Nephron (organoid): ENCODE results near the gene IL3RA.

Experiments
- H3K27ac Mint-ChIP-seq, 3 experiments: 2 replicates each; pipeline ENCODE4 v1.8.0; 2020; ENCODE audit warnings: mixed read lengths in 3 of 3, mild to moderate bottlenecking in 2 of 3, moderate library complexity in 1 of 3
- H3K27me3 Mint-ChIP-seq: 2 replicates; pipeline ENCODE4 v1.8.0; 2021; ENCODE audit warnings: low read depth, mild to moderate bottlenecking, moderate library complexity, mixed read lengths
- H3K36me3 Mint-ChIP-seq: 2 replicates; pipeline ENCODE4 v1.8.0; 2020; ENCODE audit warnings: low read depth, mixed read lengths
- H3K4me1 Mint-ChIP-seq: 2 replicates; pipeline ENCODE4 v1.8.0; 2020; ENCODE audit warnings: mixed read lengths
- H3K4me3 Mint-ChIP-seq, 3 experiments: 2 replicates each; pipeline ENCODE4 v1.8.0; 2020; ENCODE audit warnings: mild to moderate bottlenecking in 3 of 3, mixed read lengths in 3 of 3, moderate library complexity in 2 of 3
- H3K9me3 Mint-ChIP-seq: 2 replicates; pipeline ENCODE4 v1.8.0; 2020; ENCODE audit warnings: mixed read lengths
- TF ChIP-seq, protein P1 (sequence below), 3 experiments: fragments of 200-600 bp; sonication (generic); IDR thresholded peaks; one replicate each; pipeline ENCODE4 v1.5.0; 2021; ENCODE audit warnings: antibody characterized with exemption in 3 of 3; ENCODE audit not compliant: unreplicated experiment in 3 of 3

The IL3RA gene

DNA sequence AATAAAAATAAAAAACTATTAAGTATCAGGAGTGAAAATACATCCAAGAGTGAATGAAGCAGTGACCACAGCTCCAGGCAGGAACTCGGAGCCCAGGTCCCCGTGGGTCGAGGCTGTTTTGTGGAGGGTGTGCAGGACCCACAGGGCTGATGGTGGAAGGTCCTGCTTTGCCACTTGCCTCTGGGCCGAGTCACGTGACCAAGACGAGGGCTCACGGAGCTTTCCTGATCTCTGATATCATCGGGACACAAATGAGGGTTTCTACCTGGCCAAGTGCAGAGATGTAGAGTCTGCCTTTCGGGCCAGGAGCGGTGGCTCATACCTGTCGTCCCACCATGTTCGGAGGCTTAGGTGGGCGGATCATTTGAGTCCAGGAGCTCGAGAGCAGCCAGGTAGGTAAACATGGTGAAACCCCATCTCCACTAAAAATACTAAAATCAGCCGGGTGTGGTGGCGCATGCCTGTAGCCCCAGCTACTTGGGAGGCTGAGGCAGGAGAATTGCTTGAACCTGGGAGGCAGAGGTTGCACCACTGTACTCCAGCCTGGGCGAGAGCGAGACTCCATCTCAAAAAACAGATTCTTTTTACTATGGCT lies 48.2 kb downstream of the IL3RA start:
- peaks cover 4% of the 10 kb centered on the region for H3K27me3 Mint-ChIP-seq
- H3K4me3 Mint-ChIP-seq, result no peak overlapping the region
- no peak overlapping the region for H3K27ac Mint-ChIP-seq
- peaks cover 64% of the 10 kb centered on the region for H3K36me3 Mint-ChIP-seq
- peaks cover 6% of the 10 kb centered on the region for H3K4me1 Mint-ChIP-seq
- TF ChIP-seq, protein P1, sequence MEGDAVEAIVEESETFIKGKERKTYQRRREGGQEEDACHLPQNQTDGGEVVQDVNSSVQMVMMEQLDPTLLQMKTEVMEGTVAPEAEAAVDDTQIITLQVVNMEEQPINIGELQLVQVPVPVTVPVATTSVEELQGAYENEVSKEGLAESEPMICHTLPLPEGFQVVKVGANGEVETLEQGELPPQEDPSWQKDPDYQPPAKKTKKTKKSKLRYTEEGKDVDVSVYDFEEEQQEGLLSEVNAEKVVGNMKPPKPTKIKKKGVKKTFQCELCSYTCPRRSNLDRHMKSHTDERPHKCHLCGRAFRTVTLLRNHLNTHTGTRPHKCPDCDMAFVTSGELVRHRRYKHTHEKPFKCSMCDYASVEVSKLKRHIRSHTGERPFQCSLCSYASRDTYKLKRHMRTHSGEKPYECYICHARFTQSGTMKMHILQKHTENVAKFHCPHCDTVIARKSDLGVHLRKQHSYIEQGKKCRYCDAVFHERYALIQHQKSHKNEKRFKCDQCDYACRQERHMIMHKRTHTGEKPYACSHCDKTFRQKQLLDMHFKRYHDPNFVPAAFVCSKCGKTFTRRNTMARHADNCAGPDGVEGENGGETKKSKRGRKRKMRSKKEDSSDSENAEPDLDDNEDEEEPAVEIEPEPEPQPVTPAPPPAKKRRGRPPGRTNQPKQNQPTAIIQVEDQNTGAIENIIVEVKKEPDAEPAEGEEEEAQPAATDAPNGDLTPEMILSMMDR (IDR thresholded peaks at IDR 0.05; ENCODE audit: unreplicated experiment in 3 of 3), result no peak
- no peaks in the 10 kb centered on the region for H3K9me3 Mint-ChIP-seq

DNA sequence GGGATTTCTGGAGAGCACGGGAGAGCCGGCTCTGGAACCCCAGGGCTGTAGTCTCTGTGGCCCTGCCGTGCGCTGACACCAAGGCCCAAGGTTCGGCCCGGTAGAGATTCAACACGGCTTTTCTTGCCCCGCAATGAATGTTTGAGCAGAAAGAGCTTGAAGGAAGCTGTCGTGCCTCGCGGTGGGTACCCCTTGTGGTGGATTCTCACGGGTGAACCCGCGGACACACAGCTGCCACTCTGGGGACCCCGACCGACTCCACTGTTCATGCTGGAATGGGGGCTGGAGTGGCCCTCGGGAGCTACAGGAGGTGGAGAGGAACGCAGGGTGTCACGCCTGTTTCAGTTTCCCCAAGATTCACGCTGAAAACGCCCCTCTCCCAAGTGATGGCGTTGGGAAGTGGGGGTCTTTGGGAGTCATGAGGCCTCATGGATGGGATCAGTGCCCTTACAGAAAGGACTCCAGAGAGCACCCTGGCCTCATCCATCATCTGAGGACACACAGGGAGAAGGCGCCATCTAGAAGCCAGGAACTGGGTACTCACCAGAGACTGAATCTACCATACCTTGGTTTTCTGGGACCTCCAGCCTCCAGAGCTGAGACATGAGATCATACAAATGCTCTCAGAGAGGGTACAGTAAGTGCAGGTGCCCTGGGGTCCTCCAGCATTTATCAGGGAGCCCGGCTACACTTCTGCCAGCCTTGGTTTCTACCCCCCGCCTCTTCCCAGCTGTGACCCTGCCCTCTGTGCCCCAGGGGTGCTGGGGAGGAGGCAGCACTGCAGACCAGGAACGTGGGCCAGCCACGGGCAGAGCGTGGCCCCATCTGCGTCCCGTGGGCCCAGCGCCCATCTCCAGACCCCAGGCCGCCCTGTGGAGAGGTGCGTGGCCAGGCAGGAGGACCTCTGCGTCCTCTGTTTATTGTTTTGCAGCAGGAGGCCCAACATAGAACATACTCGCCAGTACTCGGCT lies 49.0 kb downstream of the IL3RA start:
- peaks cover 4% of the 10 kb centered on the region for H3K27me3 Mint-ChIP-seq
- peaks cover 6% of the 10 kb centered on the region for H3K4me1 Mint-ChIP-seq
- H3K9me3 Mint-ChIP-seq, result no peaks in the 10 kb centered on the region
- TF ChIP-seq, protein P1 (IDR thresholded peaks at IDR 0.05; ENCODE audit: unreplicated experiment in 3 of 3), result no peak
- H3K4me3 Mint-ChIP-seq, result no peak overlapping the region
- H3K36me3 Mint-ChIP-seq, result peaks cover 72% of the 10 kb centered on the region
- H3K27ac Mint-ChIP-seq, result no peak overlapping the region

DNA sequence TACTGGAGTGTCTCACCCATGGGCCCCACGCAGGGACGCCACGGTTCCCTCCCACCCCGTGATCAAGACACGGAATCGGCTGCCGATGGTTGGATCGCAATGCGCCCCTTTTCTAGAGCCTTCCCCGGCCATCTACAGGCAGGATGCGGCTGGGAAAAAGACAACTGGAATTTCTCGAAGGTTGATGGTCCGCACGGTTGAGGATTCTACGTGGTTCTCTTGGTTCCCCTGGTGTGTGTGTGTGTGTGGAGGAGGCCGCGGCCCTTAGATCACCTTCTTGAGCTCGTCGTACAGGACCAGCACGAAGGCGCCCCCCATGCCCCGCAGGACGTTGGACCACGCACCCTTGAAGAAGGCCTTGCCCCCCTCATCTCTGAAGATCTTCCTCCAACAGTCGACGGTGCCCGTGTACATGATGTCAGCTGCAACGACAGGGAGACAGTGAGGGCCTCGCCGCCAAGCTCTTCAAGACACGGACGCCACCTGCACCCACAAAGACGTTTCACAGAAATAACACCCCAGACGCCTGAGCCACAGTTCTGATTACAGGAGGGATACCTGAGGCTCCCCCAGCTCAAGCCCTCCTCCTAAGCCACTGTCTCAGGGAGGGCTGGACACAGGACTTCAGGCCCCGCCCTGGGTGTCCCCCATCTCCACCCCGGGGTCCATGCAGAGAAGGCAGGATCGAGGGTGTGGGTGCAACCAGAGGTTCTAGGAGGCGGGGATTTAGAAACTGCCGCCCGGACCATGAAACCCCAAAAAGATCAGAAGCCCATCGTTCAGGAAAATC lies 49.9 kb downstream of the IL3RA start:
- no peak overlapping the region for H3K27ac Mint-ChIP-seq
- TF ChIP-seq, protein P1 (IDR thresholded peaks at IDR 0.05; ENCODE audit: unreplicated experiment in 3 of 3), result no peak
- no peaks in the 10 kb centered on the region for H3K9me3 Mint-ChIP-seq
- H3K36me3 Mint-ChIP-seq, result peaks cover 80% of the 10 kb centered on the region
- peaks cover 6% of the 10 kb centered on the region for H3K4me1 Mint-ChIP-seq
- H3K4me3 Mint-ChIP-seq, result peak overlapping the region in 1 of 3 experiments; percentile 42
- peaks cover 4% of the 10 kb centered on the region for H3K27me3 Mint-ChIP-seq

DNA sequence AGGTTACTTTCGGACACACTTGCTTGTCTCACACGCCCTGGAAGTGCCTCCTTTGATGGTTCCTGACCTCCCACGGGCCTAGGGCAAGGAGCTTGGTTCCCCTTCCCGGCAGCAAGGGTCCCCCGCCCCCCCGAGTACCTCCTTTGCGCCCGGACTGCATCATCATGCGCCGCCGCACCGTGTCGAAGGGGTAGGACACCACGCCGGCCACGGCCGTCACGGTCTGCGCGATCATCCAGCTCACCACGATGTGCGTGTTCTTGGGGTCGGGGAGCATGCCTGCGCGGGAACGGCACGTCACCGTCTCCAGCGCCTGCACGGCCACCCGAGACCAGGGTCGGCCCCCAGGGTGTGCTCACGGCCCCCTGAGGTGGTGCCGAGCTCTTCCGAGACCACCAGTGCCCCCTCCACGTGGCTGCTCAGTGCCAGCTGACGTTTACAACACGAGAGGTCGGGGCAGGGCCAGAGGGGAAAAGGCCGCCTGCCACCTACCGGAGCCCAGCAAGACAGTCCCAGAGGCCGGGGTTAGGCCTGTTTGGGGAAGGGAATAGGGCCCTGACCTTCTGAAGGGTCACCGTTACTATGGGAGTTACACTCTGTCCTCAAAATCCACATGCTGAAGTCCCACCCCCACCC lies 50.7 kb downstream of the IL3RA start:
- TF ChIP-seq, protein P1 (IDR thresholded peaks at IDR 0.05; ENCODE audit: unreplicated experiment in 3 of 3), result no peak
- H3K9me3 Mint-ChIP-seq, result no peaks in the 10 kb centered on the region
- H3K4me1 Mint-ChIP-seq, result peaks cover 6% of the 10 kb centered on the region
- peak overlapping the region; percentile 68 to 79 (median 70) for H3K4me3 Mint-ChIP-seq
- peaks cover 4% of the 10 kb centered on the region for H3K27me3 Mint-ChIP-seq
- peaks cover 78% of the 10 kb centered on the region for H3K36me3 Mint-ChIP-seq
- H3K27ac Mint-ChIP-seq, result no peak overlapping the region

DNA sequence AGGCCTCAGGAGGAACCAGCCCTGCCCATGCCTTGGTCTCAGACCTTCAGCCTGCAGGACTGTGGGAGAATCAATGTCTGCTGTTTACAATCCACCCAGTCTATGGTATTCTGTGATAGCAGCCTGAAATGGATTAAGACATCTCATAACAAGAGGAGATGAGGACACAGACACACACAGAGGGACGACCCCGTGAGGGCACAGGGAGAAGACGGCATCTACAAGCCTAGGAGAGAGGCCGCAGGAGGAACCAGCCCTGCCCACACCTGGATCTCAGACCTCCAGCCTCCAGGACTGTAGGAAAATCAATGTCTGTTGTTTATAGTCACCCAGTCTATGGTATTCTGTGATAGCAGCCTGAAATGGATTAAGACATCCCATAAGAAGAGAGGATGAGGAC lies 52.1 kb downstream of the IL3RA start:
- H3K4me1 Mint-ChIP-seq, result peaks cover 9% of the 10 kb centered on the region
- peak overlapping the region; percentile 70 to 79 (median 75) for H3K4me3 Mint-ChIP-seq
- no peaks in the 10 kb centered on the region for H3K9me3 Mint-ChIP-seq
- H3K27ac Mint-ChIP-seq, result peak overlapping the region in 1 of 3 experiments; percentile 37
- H3K27me3 Mint-ChIP-seq, result peaks cover 4% of the 10 kb centered on the region
- peaks cover 71% of the 10 kb centered on the region for H3K36me3 Mint-ChIP-seq
- TF ChIP-seq, protein P1 (IDR thresholded peaks at IDR 0.05; ENCODE audit: unreplicated experiment in 3 of 3), result no peak
